Hematopoietic multipotent progenitor cell treated with erythropoietin and hydrocortisone succinate and interleukin-3 and kit ligand, for 4 days (in vitro differentiated cells): ENCODE measurements around the gene AQP12A.
A peak's percentile ranks its signal among the peaks of the same experiment; 100 is the strongest.
"Not testable (repeated sequence)": the region's sequence is repeated elsewhere in the genome, so short reads cannot be mapped to it uniquely, and the experiment has no call there.

Source experiments
- DNase-seq: peaks from one replicate; pipeline ENCODE4 v3.0.0-alpha.2; 2015

The AQP12A gene, protein sequence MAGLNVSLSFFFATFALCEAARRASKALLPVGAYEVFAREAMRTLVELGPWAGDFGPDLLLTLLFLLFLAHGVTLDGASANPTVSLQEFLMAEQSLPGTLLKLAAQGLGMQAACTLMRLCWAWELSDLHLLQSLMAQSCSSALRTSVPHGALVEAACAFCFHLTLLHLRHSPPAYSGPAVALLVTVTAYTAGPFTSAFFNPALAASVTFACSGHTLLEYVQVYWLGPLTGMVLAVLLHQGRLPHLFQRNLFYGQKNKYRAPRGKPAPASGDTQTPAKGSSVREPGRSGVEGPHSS

DNA sequence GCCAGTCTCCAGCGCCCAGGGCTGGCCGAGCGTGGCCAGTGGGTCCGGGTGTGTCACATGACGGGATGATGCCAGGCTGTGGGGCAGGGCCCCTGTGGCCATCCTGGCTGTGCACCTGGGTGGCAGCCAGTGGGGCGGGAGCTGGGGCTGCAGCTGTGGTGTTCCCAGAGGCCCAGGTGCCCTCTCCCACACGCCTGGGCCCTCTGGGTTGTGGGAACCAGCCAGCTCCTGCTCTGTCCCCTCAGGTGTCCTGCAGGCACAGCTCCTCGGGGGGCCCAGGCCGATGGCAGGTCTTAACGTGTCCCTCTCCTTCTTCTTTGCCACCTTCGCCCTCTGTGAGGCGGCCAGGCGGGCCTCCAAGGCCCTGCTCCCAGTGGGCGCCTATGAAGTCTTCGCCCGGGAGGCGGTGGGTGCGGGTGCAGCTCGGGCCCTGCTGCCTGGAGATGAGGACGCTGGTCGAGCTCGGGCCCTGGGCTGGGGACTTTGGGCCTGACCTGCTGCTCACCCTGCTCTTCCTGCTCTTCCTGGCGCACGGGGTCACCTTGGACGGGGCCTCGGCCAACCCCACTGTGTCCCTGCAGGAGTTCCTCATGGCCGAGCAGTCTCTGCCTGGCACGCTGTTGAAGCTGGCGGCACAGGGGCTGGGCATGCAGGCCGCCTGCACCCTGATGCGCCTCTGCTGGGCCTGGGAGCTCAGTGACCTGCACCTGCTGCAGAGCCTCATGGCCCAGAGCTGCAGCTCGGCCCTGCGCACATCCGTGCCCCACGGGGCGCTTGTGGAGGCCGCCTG is at the start of gene AQP12A:
Gene AQP12A (plus strand): TSS at position 236 of the 790 bp plus-strand sequence. CDS start 48 bp downstream, at position 284.
- not testable (repeated sequence) for DNase-seq

DNA sequence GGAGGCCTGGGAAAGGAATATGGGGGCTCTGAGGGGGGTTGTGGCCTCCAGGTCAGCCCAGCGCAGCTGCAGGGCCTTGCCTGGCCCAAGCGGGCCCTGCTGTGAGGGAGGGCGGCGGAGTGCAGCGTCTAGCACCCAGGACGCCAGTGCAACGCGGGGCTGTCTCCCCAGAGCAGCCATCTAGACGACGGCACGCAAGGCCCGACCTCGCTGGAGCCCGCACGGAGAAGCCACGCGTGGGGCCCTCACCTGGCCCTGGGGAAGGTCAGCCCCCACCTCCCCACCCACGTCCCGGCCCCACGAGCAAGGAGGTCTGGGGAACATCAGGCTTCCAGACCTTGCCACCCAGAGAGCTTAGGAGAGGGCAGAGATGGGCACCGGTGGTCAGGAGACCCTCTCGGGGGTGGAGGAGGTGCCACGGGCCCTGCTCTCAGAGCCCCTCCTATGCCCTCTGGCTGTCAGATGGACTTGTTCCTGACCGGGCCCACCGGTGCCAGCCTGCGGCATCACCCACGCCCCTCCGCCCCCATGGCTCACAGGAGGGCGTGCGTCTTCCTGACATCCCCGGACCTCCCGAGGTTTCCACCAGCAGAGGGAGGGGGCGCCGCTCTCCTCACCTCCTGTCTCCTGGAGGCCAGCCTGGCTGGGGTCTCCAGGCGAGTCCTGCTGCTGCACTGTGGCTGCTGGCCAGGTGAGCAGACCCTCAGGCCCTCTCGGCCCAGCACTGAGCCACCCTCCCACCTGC is 49.4 kb upstream of the AQP12A start:
- DNase-seq: no peak

DNA sequence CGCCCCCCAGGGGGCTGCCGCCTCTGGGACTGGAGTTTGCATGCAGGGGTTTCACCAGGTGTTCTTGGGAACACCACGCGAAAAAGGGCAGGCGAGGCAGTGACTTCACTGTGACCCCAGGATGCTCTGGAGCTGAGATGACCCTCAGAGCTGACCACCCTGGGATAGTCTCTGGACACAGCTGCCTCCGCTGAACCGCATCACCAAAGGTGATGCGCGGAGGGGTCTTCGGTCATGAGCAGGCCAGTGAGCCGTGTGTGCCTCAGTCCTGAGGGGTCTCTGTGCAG is 48.9 kb upstream of the AQP12A start:
- DNase-seq: no peak

DNA sequence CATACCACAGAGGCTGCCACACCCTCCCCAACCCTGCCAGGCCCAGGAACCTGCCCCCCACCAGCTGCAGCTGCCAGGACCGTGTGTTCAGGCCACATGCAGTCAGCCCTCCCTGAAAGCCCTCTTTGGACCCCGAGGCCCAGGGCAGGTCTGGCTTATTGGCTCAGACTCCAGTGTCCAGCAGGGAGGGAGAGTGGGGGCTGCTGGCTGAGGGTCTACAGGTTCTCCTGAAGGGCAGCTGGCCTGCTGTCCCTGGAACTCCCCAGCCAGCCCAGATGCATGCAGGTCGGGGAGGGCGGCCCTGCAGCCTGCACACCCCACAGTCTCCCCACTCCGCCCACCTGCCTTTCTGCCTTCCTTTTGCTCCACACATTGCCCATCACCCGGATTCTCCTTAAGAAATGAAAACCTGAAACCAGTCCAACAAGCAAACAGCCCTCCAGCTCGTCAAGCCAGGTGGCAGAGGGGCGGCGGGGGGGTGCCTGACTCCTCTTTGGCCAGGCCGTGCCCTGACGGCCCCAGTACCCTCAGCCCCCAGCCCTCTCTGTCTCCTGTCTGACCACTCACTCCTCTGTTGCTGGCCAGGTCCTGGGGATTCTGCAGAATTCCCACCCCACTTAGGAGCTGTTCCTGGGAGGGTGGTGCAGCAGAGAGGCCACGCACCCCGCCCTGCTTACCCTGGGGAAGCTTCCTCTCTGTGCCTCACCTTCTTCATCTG is 48.4 kb upstream of the AQP12A start:
- no peak for DNase-seq

DNA sequence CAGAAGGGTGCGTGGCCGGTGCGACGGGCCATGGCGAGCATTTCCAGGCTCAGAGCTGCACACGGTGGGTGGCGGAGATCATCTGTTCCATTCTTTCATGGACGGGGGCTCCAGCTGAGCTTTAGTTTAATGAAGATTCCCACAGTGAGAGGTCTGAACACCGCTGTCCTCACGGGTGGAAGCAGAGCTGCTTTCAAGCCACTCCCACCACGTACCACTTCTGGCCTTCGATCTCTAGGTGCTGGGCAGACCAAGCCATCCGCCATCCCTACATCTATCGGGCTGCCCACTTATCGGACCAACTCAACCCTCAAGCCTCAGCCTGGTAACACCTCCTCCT is 47.9 kb upstream of the AQP12A start:
- no peak for DNase-seq

DNA sequence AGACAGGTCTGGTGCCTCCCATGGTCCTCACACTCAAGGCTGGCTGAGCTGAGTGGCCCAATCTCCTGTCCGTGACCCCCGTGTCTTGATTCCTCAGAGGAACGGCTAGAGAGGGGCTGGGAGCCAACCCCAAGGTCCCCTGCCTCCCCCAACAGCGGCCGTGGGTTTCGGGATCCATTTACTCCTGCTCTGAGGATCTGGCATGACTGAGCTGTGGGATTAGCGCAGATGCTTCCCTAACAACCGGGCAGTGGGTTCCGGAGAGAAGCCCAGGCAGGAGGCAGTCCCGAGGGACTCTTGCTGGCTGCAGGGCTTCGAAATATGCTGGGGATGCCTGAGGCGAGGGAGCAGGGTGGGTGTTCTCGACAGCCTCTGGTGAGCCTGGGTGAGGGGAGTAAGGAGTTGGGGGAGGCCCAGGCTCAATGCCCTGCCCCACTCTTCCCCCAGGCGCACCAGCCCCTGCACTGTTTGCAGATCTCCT is 47.5 kb upstream of the AQP12A start:
- DNase-seq: no peak

DNA sequence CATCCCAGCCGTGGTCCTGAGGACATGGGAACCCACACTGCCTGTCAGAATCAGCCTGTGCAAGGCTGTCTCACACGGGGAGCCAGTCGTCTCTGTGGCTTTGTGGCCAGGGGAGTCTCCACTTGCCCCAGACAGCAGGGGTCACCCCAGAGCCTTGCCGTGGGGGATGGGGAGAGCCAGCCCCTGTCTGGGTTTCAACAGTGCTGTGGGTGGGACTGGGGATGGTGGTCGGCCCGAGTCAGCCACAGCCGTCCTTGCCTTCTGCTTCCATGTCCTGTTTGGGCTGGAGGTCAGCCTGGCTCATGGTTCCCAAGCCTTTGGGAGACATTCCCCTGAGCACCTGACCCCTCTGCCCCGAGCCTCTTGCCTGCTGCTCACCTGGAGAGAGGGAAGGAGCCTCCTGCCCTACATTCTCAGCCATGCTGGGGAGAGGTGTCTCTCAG is 46.8 kb upstream of the AQP12A start:
- no peak for DNase-seq

DNA sequence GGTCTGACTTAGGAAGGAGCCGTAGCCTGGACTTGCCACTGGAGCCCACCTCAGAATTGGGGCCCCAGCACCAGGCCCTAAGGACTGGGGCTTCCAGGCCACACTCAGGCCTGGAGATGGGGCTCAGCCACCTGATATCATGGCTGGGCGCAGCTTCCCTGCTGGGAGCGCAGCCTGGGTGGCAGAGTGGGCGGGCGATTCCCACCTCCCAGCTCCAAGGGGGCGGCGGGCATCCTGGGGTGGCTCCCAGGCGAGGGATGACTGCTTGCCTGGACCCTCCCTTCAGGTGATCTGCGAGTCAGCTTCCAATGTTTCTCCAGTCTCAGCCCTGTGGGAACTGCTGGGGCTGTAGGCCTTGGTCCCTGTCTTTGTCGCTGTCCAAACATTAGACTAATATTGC is 46.3 kb upstream of the AQP12A start:
- DNase-seq: no peak

DNA sequence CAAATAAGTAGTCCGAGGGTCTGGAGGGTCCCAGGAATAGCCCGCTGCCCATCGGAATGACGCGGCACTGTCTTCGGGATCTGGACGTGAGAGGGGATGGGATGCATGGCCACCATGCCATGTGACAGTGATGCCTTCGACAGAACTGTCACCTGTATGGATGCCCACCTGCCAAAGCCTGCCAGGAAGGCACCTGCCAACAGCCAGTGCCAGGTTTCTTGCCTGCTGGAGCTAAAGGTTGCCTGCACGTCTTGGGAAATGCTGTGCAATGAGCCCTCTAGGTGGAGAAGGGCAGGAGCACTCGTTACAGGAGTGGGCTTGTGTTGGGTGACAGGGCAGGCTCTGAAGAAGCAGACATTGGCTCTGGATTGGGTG is 45.9 kb upstream of the AQP12A start:
- DNase-seq: no peak

DNA sequence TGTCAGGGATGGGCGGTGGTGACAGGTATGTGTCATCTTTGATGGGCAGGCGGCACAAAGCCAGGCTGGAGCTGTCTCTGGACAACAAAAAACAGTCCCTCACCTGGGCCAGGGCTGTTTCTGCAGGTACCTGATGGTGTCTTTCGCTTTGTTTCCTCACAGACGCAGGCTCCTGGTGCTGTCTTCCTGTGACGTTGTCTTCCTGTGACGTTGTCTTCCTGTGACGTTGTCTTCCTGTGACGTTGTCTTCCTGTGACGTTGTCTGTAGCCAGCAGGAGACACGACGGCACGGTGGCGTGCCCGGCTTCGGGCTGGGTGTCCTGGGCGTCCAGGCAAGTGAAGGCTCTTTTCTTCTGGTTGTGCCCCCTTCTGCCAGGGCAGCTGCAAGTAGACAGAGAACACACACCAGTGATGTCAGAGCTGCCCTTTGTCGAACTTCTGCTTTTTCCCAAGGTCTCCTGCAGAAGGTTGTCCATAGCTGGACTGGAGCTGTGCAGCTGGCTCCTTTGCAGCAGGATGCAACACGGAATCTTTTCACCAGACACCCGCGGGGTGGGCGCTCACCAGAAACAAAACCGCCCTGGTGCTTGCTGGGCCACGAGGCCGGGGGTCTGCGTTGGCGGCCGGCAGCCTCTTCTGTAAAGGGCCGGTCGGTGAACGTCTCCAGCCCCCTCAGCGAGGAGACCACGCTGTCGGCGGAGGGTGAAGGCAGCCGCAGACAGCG is 45.3 kb upstream of the AQP12A start:
- peak; percentile 29 for DNase-seq

DNA sequence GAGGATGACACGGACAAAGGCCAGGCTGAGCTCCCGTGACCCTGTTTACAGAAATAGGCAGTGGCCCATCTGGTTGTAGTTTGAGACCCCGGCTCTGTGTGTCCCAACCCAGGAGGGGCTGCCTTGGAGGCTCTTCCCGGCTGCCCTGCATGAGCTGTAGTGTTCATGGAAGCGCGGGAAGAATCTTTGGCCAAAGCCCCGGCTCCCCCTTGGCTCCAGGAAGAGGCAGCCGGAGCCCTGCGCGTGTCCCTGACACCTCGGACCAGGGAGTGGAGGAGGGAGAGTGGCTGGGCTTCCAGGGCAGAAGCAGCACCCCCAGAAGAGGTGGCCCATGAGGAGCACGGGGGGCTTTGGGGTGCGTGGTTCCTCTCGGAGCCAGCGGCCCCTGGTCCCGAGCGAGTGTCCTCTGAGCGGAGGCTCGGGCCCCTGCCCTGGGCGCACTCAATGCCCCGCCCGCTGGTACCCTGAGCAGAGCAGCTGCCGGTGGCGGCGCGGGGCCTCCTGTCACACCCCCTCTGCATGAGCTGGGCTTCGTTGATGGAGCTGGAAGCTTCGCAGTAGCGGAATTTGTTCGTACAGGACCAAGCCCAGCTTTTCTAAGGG is 44.7 kb upstream of the AQP12A start:
- DNase-seq: no peak

DNA sequence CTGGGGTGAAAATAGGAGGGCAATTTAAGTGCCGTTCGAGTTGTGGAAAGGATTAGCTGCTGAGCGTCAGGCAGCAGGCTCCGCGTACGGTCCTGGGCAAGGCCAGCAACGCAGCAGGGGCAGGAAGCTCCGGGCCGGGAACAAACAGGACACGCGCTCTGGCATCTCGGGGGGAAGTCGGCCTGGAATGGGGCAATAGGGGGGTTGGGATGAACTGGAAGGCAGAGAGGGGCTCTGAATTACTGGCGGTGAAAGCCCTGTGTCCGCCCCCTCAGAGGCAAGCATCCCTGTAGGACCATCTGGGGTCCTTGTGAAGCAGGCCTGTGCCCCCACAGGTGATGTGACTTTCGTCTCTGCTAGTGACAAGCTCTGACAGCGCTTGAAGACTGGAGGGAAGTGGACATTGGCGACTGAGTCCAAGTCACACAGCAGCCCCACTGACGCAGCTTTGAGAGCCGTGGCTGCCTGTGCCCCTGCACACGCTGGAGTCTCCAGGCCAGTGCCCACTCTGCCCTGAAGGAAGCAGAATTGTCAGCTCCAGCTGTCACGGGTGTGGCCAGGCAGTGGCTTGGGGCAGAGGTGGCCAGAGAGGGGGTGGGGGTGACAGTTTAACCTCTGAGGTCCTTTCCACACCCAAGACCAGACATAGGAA is 44.0 kb upstream of the AQP12A start:
- no peak for DNase-seq

DNA sequence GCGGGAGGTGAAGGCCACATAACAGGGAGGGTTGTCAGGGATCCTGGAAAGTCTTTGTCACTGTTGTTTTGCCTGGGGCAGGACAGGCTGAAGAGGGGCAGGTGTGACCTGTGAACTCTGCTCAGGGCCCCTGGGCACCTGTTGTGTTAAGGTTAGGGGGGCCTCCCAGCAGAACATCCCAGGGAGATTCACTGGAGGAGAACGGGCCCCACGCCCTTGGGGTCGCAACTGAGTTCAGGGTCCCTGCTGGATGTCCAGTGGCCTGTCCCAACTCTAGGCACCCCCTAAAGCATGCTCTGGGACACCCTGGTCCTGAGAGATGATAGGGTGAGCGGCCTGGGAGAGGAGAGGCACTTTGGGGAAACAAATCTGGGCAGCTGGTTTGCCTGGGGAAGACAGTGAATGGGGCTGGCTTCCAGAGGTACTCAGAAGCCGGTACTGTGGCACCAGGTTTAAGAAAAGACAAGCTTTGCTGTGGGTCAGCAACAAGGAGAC is 43.5 kb upstream of the AQP12A start:
- no peak for DNase-seq

DNA sequence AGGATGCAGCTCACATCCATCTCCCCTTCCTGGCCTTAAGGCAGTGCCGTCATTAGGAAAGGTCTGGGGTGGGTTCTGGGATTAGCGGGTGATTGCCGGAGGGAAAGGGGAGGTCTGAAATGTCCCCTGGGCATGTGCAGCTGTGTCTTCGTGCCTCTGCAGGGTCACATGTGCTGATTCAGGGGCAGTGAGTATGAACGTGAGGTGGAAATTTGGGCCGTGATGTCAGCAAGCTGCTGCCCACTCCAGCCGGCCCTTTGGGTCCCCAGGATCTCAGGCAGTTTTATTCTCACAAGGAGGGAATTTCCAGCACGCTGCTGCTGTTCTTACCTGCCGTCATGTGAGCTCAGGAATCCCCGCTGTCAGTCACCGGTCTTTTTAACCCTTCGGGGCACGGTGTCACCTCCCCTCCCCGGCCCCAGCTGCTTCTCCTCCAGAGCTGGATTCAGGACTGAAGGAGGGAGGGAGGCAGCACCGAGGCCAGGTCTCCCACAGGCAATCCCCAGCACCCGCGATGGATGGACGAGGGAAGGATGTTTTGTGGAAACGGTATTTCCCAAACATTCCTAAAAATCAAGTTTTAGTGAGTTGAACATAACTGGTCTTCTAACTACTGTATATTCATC is 42.9 kb upstream of the AQP12A start:
- DNase-seq: no peak

DNA sequence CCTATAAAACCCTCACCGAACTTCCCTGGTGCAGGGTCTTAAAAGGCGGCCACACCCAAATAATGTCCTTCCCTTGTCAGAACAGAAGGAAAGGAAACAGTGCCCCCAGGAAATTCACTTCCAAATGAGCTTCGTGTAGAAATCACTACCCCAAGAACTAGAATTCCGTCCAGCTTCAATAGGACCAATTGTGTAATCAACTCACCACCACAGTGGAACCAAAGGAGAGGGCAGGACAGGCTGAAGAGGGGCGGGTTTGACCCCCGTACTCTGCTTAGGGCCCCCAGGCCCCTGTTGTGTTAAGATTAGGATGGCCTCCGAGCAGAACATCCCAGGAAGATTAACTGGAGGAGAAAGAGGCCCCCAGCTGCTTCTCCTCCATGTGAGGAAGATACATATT is 42.3 kb upstream of the AQP12A start:
- no peak for DNase-seq

DNA sequence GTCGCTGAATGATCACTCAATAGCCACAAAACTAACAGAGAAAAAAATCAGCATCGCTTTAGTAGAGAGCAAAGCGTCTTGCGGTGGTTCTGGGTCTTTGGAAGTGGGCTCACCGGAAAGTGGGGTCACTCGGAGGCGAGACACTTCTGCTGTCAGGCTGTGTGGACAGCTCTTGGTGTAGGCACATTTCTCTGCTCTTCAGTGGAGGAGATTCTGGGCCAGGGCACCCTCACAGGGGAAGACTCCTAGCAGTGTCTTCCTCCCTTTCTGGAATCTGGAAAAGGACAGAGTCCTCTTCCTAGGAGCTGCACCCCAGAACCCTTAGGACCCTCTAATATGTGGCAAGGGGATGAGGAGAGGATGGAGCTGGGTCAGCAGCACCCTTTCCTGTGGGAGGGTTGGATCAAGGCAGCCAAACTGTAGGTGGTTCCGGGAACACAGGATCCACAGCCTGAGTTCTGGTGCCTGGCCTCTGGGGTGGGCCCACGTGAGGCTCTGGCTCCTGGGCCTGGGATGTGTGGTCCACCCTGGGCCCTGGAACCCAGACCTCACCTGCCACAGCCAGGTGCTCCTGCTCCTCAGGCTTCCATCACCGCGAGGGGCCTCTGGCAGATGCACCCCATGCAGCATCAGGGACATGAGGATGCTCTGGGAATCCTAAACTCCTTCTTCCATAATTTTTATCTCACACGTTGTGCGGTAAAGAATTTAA is 41.3 kb upstream of the AQP12A start:
- DNase-seq: no peak

DNA sequence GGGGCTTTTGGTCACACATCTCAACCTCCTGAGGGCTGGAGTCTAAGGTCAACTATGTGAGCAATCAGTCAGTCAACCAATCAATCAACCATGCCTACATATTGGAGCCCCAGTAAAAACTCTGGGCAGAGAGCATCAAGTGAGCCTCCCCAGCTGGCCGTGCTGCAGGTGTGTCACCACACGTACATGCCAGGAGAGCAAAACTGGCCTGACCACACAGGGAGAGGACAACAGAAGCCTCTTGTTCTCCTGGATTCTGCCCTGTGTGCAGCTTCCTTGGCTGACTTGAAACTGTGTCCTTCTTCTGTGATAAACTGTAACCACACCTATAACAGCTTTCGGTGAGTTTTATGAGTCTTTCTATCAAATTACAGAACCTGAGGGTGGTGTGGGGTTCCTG is 40.5 kb upstream of the AQP12A start:
- DNase-seq: no peak

DNA sequence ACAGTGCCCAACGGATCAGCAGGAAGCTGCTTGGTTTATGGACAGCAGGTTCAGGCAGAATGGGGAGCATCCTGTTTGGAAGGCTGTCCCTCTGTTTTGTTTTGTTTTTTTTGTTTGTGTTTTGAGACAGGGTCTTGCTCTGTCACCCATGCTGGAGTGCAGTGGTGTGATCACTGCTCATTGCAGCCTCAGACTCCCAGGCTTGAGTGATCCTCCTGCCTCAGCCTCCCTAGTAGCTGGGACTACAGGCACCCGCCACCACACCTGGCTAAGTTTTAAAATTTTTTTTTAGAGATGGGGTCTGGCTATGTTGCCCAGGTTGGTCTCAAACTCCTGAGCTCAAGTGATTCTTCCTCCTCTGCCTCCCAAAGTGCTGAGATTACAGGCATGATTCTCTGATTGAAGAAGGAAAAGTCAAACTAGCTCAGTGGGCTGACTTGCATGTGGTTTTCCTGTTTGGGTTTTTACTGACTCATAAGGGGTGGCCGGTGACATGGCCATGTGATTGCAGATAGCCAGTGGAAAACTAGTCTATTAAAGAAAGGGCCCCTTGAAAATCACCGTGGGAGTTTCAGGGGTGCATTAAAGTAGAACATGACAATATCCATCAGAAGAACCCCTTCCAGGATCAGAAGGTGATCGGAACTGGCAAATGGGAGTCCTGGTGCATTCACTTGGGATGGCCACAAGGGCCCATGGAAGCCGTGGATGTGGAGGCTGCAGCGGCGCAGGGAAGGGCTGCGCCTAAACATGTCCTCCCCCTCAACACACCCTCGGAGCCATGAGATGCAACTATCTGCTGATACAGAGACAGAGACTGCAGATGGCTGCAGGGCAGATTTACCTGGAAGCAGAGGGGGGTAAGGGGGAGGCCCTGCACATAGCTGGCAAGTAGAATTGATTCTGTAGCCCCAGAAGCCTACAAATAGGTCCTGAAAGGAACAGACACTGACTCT is 35.5 kb upstream of the AQP12A start:
- peak; percentile 61 for DNase-seq

DNA sequence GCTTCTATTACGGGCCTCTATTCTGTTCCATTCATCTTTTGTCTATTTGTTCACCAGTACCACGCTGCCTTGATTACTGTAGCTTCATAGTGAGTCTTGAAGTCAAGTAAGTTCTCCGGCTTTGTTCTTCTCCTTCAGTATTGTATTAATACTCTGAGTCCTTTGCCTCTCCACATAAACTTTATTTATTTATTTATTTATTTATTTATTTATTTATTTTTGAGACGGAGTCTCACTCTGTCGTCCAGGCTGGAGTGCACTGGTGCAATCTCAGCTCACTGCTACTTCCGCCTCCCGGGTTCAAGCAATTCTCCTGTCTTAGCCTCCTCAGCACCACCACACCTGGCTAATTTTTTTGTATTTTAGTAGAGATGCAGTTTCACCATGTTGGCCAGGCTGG is 31.8 kb upstream of the AQP12A start:
- DNase-seq: not testable (repeated sequence)
